ENCODE data around the gene SH3BP5L.

The SH3BP5L gene

GRCh38 chr1:248825573-248825908 lies 174 bp downstream of the SH3BP5L start:
- no peak for DNase-seq (ENCODE audit: low spot score)

GRCh38 chr1:248825136-248825535 lies 579 bp downstream of the SH3BP5L start:
- DNase-seq (ENCODE audit: low spot score): no peak

GRCh38 chr1:248824701-248825100 lies 1.0 kb downstream of the SH3BP5L start:
- no peak for DNase-seq (ENCODE audit: low spot score)

GRCh38 chr1:248824301-248824700 lies 1.4 kb downstream of the SH3BP5L start:
- no peak for DNase-seq (ENCODE audit: low spot score)

GRCh38 chr1:248823517-248824001 lies 2.2 kb downstream of the SH3BP5L start:
- no peak for DNase-seq (ENCODE audit: low spot score)

- DNase-seq (ENCODE audit: low spot score): no peak
These were observed 3.3 kb downstream of the SH3BP5L start for GRCh38 chr1:248822148-248823032.

GRCh38 chr1:248821641-248822040 lies 4.1 kb downstream of the SH3BP5L start:
- DNase-seq (ENCODE audit: low spot score): no peak

GRCh38 chr1:248821101-248821500 lies 4.6 kb downstream of the SH3BP5L start:
- DNase-seq (ENCODE audit: low spot score): no peak

- DNase-seq (ENCODE audit: low spot score): no peak
These were observed 5.6 kb downstream of the SH3BP5L start for GRCh38 chr1:248820041-248820585.

GRCh38 chr1:248818505-248819374 lies 7.0 kb downstream of the SH3BP5L start:
- DNase-seq (ENCODE audit: low spot score): no peak

GRCh38 chr1:248817065-248817464 lies 8.7 kb downstream of the SH3BP5L start:
- DNase-seq (ENCODE audit: low spot score): no peak

- no peak for DNase-seq (ENCODE audit: low spot score)
These were observed 9.5 kb downstream of the SH3BP5L start for GRCh38 chr1:248816042-248816851.

- DNase-seq (ENCODE audit: low spot score): no peak
These were observed 10.2 kb downstream of the SH3BP5L start for GRCh38 chr1:248815407-248816034.

- DNase-seq (ENCODE audit: low spot score): no peak
These were observed 11.4 kb downstream of the SH3BP5L start for GRCh38 chr1:248814351-248814750.

GRCh38 chr1:248813546-248813945 lies 12.2 kb downstream of the SH3BP5L start:
- no peak for DNase-seq (ENCODE audit: low spot score)

GRCh38 chr1:248812736-248813425 lies 12.8 kb downstream of the SH3BP5L start:
- DNase-seq (ENCODE audit: low spot score): no peak

GRCh38 chr1:248811514-248812490 lies 13.9 kb downstream of the SH3BP5L start:
- no peak for DNase-seq (ENCODE audit: low spot score)

- no peak for DNase-seq (ENCODE audit: low spot score)
These were observed 14.8 kb downstream of the SH3BP5L start for GRCh38 chr1:248810727-248811513.

All from HuH-7.5 (cell line).